Memory B cell (primary cell): ENCODE data around the gene PLA2G12A.
A peak's percentile ranks its signal among the peaks of the same experiment; 100 is the strongest.

Source experiments
- ATAC-seq: fragments of 150-1000 bp; cut with Tn5 transposase; 2 replicates; pipeline ENCODE4 v1.10.0; 2021; ENCODE audit warnings: low read depth, mild to moderate bottlenecking, moderate library complexity
- DNase-seq, 2 donors: peaks; one replicate each; pipeline ENCODE4 v3.0.0; 2022; ENCODE audit warnings: low spot score in 2 of 2
- H3K27ac Mint-ChIP-seq: one replicate; pipeline ENCODE4 v1.8.0; 2022; ENCODE audit warnings: mild to moderate bottlenecking, moderate library complexity, mixed read lengths
- H3K27me3 Mint-ChIP-seq: one replicate; pipeline ENCODE4 v1.8.0; 2022; ENCODE audit warnings: mixed read lengths
- H3K36me3 Mint-ChIP-seq: one replicate; pipeline ENCODE4 v1.8.0; 2022; ENCODE audit warnings: mild to moderate bottlenecking, mixed read lengths
- H3K4me1 Mint-ChIP-seq: one replicate; pipeline ENCODE4 v1.8.0; 2022; ENCODE audit warnings: mixed read lengths
- H3K4me3 Mint-ChIP-seq: one replicate; pipeline ENCODE4 v1.8.0; 2022; ENCODE audit warnings: mild to moderate bottlenecking, moderate library complexity, mixed read lengths
- H3K9me3 Mint-ChIP-seq: one replicate; pipeline ENCODE4 v1.8.0; 2022; ENCODE audit warnings: mixed read lengths

The PLA2G12A gene

GRCh38 chr4:109708990-109709389 is 20.9 kb downstream of the PLA2G12A start:
- no peak overlapping the region for H3K27ac Mint-ChIP-seq
- DNase-seq (no peak), ATAC-seq (no peak)
- H3K36me3 Mint-ChIP-seq: peaks cover 3% of the 10 kb centered on the region
- no peak overlapping the region for H3K4me3 Mint-ChIP-seq
- no peaks in the 10 kb centered on the region for H3K9me3 Mint-ChIP-seq
- no peaks in the 10 kb centered on the region for H3K27me3 Mint-ChIP-seq
- peaks cover 2% of the 10 kb centered on the region for H3K4me1 Mint-ChIP-seq

- DNase-seq (no peak), ATAC-seq (no peak)
- Mint-ChIP-seq H3K9me3 (no peaks in the 10 kb centered on the region), H3K4me1 (peaks cover 5% of the 10 kb centered on the region), H3K27ac (no peak overlapping the region), H3K36me3 (peaks cover 3% of the 10 kb centered on the region), H3K27me3 (no peaks in the 10 kb centered on the region), H3K4me3 (no peak overlapping the region)
Observed at GRCh38 chr4:109708435-109708834, 21.4 kb downstream of the PLA2G12A start.

GRCh38 chr4:109703664-109704361 is 26.1 kb downstream of the PLA2G12A start:
- no peaks in the 10 kb centered on the region for H3K27me3 Mint-ChIP-seq
- H3K9me3 Mint-ChIP-seq: no peaks in the 10 kb centered on the region
- H3K36me3 Mint-ChIP-seq: no peaks in the 10 kb centered on the region
- DNase-seq (no peak), ATAC-seq (no peak)
- peak overlapping the region; percentile 39 for H3K27ac Mint-ChIP-seq
- H3K4me1 Mint-ChIP-seq: peaks cover 14% of the 10 kb centered on the region
- H3K4me3 Mint-ChIP-seq: peak overlapping the region; percentile 90

GRCh38 chr4:109702950-109703663 is 26.8 kb downstream of the PLA2G12A start, which contains the start of gene CASP6:
Gene CASP6, minus strand, starts transcription at chr4:109703445. Its CDS starts 50 bp downstream, at chr4:109703395.
- DNase-seq (peak; percentile 56 to 63), ATAC-seq (peak; percentile 87)
- Mint-ChIP-seq H3K9me3 (no peaks in the 10 kb centered on the region), H3K4me1 (peaks cover 14% of the 10 kb centered on the region), H3K36me3 (no peaks in the 10 kb centered on the region), H3K4me3 (peak within 1 kb of the TSS; percentile 90), H3K27ac (peak within 1 kb of the TSS; percentile 71), H3K27me3 (no peaks in the 10 kb centered on the region)

GRCh38 chr4:109701566-109702410 is 28.1 kb downstream of the PLA2G12A start:
- Mint-ChIP-seq H3K4me1 (peaks cover 14% of the 10 kb centered on the region), H3K27ac (peak overlapping the region; percentile 71), H3K27me3 (no peaks in the 10 kb centered on the region), H3K9me3 (no peaks in the 10 kb centered on the region), H3K36me3 (peaks cover 2% of the 10 kb centered on the region), H3K4me3 (peak overlapping the region; percentile 90)
- DNase-seq: no peak
- ATAC-seq: no peak

- DNase-seq: no peak
- H3K4me3 Mint-ChIP-seq: no peak overlapping the region
- H3K4me1 Mint-ChIP-seq: peaks cover 18% of the 10 kb centered on the region
- H3K27ac Mint-ChIP-seq: no peak overlapping the region
- H3K9me3 Mint-ChIP-seq: no peaks in the 10 kb centered on the region
- no peaks in the 10 kb centered on the region for H3K27me3 Mint-ChIP-seq
- ATAC-seq: no peak
- peaks cover 2% of the 10 kb centered on the region for H3K36me3 Mint-ChIP-seq
Observed at GRCh38 chr4:109699553-109700225, 30.2 kb downstream of the PLA2G12A start.

GRCh38 chr4:109698656-109699055 is 31.2 kb downstream of the PLA2G12A start:
- H3K4me1 Mint-ChIP-seq: peaks cover 13% of the 10 kb centered on the region
- no peak for ATAC-seq
- peaks cover 2% of the 10 kb centered on the region for H3K36me3 Mint-ChIP-seq
- H3K9me3 Mint-ChIP-seq: no peaks in the 10 kb centered on the region
- DNase-seq: no peak
- no peak overlapping the region for H3K4me3 Mint-ChIP-seq
- H3K27me3 Mint-ChIP-seq: no peaks in the 10 kb centered on the region
- H3K27ac Mint-ChIP-seq: no peak overlapping the region

- ATAC-seq: no peak
- peak overlapping the region; percentile 65 for H3K27ac Mint-ChIP-seq
- no peak for DNase-seq
Observed at GRCh38 chr4:109691411-109691920, 38.4 kb downstream of the PLA2G12A start.

GRCh38 chr4:109690690-109691410 is 39.0 kb downstream of the PLA2G12A start:
- peaks cover 23% of the 10 kb centered on the region for H3K36me3 Mint-ChIP-seq
- H3K27ac Mint-ChIP-seq: peak overlapping the region; percentile 65
- no peaks in the 10 kb centered on the region for H3K27me3 Mint-ChIP-seq
- peaks cover 15% of the 10 kb centered on the region for H3K4me1 Mint-ChIP-seq
- DNase-seq (no peak), ATAC-seq (peak; percentile 55)
- no peaks in the 10 kb centered on the region for H3K9me3 Mint-ChIP-seq
- peak overlapping the region; percentile 11 for H3K4me3 Mint-ChIP-seq

More at GRCh38 chr4:109691411-109691920, 38.4 kb downstream of the PLA2G12A start:
- H3K4me1 Mint-ChIP-seq: peaks cover 16% of the 10 kb centered on the region
- H3K36me3 Mint-ChIP-seq: peaks cover 21% of the 10 kb centered on the region
- no peaks in the 10 kb centered on the region for H3K9me3 Mint-ChIP-seq
- H3K27me3 Mint-ChIP-seq: no peaks in the 10 kb centered on the region
- no peak overlapping the region for H3K4me3 Mint-ChIP-seq

- Mint-ChIP-seq H3K9me3 (no peaks in the 10 kb centered on the region), H3K4me3 (no peak overlapping the region), H3K27me3 (no peaks in the 10 kb centered on the region), H3K36me3 (peaks cover 19% of the 10 kb centered on the region), H3K27ac (peak overlapping the region; percentile 58), H3K4me1 (no peaks in the 10 kb centered on the region)
- DNase-seq (no peak), ATAC-seq (no peak)
Observed at GRCh38 chr4:109684727-109685126, 45.1 kb downstream of the PLA2G12A start.

- ATAC-seq: peak; percentile 69
- no peak for DNase-seq
- Mint-ChIP-seq H3K9me3 (no peaks in the 10 kb centered on the region), H3K27me3 (no peaks in the 10 kb centered on the region), H3K27ac (peak overlapping the region; percentile 84), H3K4me1 (no peaks in the 10 kb centered on the region), H3K36me3 (peaks cover 22% of the 10 kb centered on the region), H3K4me3 (no peak overlapping the region)
Observed at GRCh38 chr4:109683621-109684253, 46.1 kb downstream of the PLA2G12A start.

GRCh38 chr4:109682875-109683274 is 47.0 kb downstream of the PLA2G12A start:
- H3K9me3 Mint-ChIP-seq: no peaks in the 10 kb centered on the region
- no peaks in the 10 kb centered on the region for H3K27me3 Mint-ChIP-seq
- no peaks in the 10 kb centered on the region for H3K4me1 Mint-ChIP-seq
- H3K4me3 Mint-ChIP-seq: no peak overlapping the region
- peak overlapping the region; percentile 84 for H3K27ac Mint-ChIP-seq
- ATAC-seq (no peak), DNase-seq (no peak)
- H3K36me3 Mint-ChIP-seq: peaks cover 22% of the 10 kb centered on the region
